HG02642 (cell line): ENCODE data around the gene SOX13.

Experiments
- ATAC-seq: cut with Tn5 transposase; IDR thresholded peaks from one replicate; pipeline ENCODE4 v1.9.1; 2021; ENCODE audit warnings: mild to moderate bottlenecking; ENCODE audit not compliant: unreplicated experiment, poor library complexity

SOX13 gene

DNA sequence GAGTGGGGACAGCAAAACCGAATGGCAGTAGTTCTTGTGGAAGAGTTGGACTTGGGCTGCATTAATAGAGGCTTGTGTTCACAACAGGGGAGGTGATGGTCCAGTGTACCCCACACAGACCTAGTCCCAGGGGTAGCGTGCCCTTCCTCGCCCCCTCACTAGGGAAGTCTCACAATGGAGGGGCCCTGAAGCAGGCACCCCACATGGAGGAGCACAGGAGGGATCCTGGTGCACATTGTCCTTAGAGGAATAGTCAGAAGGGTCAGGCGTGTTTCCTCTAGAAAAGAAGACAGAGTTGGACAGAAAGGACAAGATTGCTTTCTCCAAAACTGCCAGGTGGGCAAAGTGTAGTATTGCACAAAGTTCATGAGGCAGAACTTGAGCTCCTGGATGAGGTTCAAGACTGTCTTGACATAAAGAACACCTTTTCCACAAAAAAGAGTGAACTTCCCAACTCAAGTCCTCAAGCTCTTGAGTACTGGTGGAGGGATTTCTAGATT lies 55.6 kb downstream of the SOX13 start:
- no peak for ATAC-seq

DNA sequence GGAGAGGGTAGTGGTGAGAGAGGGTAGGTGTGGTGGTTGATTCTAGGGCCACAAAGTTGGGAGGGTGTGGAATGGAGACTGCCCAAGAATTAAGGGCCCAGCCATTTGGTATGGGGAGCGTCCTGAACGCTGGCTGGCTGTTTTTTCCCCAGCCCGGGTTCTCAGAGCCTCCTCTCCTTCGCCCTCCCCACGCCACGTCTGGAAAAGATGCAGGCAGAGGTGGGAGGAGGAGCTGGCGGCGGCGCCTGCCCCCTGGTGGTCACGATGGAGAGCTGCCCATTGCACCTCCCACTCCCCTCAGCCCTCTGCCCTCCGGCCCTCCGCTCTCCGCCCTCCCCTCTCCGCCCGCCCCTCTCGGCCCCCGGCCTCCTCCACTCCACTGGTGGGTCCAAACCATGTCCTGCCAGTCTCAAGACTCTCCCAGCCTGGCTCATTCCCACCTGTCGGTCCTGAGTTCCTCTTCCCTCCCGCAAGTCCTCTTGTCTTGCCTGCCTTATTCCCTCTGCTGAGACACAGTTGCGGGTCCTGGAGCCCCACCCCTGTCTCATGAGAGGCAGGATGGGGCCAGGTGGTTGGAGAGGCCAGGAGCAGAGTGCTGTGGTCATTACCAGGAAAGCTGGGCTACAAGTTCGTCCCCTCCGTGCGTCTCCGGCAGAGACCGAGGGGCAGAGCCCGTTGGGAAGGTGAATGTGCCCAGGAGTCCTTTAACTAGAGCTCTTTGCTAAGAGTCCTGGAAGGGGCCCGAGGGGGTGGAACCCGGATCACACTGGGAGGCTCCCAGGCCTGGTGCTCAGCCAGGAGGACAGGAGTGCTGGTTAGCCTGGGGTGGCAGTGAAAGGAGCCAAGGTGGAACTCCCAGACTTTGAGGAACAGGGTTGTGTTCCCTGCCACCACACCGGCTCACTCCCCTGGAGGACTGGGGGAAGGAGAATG lies 56.3 kb downstream of the SOX13 start:
- ATAC-seq, result peak; percentile 64

DNA sequence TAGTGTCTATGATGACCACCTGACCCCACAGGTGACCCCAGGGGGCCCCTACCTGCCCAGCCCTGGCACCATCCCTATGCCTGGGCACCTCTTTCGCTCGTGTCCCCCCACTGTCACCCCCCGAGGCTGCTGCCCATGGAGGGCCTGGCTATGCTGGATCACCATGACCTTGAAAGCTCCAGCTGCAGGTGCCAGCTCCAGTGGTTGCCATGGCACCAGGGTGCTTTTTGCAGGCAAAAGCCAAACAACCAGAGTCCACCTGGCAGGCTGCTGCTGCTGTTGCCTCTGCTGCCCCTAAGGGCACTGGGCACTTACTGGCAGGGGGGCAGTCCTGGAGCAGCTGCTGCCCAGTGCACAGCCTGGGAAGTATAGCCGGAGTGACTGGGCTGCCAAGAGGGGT lies 57.3 kb downstream of the SOX13 start:
- no peak for ATAC-seq

DNA sequence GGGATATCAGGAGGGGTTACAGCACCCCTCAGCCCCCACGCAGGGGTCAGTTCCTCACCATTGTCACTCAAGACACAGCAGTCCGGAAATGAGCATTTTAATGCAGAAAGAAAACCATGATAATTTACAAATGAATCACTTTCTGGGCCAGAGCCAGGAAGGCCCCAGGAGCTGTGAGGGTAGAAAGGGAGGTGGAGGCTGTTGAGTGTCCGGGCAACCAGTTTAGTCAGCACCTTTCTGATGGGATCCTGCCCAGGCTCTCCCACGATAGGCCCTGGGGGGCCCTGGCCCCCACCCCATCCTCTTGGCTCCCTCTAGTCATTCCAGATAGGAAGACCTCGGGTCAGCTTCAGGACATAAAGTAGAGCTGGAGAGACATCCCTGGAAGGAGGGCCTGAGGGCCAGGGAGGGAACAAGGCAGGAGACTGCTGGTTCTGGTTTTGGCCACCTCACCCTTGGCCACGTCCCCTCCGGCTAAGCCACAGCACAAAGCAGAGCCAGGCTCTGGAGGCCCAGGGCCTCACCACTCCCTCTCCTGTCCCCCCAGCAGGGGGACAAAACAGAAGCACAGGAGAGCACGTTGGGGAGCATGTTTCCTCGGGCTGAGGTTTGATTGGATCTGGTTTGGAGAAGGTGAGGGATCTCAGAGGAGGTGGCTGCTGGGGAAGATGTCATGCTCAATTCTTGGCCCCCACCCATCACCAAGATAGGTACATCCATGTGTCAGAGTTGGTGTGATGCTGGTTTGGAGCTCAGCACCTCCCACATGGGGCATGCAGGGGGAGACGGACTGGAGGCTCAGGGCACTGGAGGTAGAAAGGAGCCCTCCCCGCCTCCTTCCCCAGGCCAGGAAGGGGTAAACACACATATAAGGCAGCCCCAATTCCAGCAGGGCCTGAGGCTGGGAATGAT lies 58.3 kb downstream of the SOX13 start:
- no peak for ATAC-seq

DNA sequence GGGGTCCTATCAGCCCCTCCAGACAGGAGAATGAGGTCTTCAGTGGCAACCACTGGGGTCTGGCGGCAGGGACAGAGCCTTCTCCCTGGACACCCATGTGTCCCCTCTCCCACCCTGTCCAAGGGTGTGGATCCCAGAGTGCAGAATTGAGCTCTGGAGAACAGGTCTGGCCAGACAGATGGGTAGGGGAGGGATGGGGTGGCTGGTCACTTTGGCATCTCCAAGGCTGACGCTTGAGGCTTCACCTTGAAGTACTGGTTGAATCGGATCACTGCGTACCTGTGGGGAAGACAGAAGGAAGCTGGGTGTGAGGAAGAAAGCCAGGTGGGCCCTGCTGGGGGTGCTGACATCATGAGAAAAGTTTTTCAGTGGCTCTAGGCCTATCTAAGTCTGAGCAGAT lies 59.1 kb downstream of the SOX13 start:
- ATAC-seq, result no peak

DNA sequence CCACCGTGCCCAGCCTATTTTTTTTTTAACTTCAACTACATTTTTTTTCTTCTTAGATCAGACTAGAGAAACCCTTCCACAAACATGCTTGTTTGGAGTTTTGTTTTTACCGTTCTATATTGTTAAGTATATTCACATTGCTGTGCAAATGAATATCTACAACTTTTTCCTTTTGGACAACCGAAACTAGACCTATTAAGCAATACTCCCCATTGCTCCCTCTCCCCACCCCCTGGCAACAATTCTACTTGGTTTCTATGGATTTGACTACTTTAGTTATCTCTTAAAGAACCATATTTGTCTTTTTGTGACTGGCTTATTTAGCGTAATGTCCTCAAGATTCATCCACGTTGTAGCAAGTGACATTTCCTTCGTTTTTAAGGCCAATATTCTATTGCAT lies 59.8 kb downstream of the SOX13 start:
- no peak for ATAC-seq

DNA sequence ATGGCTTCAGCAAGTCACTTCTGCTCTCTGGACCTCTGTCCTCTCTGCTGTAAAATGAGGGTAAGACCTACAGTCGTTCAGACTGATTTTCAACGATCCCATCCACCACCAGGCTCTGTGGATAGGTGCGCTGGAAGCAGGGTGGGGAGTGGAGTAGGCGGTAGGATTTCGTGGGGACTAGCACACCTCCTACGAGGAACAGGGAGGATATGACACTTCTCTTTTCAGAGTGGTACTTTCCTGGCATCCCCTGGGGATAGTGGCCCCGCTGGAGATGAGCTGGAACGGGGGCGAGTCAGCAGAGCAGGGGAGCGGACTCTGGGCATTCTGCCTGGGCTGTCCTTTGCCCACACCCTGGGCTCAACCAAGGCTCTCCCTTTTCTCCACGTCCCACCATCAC lies 61.2 kb downstream of the SOX13 start:
- ATAC-seq, result no peak

DNA sequence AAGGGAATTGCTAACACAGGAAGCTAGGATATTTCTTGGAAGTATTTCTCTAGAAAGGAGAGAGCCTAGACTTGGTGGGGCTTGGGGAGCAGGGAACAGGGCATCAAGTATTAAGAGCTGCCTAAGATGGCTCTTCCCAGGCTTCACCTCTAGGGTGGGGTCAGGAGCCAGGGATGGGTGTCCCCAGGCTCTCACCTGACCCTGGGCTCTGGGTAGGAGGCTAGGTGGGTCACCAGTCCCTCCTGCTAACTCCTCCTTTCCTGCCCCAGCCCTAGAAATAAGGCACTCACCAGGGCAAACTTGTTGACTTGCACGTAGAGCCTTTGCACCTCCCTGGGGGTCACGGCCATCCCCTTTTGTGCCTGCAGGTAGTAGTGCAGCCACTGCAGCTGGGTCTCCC lies 63.9 kb downstream of the SOX13 start:
- no peak for ATAC-seq

DNA sequence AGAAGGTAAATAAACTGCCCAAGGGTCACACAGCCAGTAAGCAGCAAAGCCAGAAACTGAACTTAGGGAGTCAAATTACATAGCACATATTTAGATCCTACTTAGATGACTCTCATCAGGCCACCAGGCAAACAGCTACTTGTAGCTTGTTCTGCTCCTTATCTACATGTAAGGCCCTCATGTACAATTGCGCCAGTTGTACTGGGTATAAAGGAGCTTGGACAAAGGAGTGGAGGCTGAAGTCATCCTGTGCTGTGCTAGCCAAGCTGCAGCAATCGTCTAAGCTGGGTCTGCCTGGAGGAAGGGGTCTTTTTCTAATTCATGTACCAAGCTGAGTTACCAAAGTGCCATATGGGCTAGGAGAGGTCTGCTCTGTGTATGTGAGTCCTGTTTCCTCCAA lies 66.2 kb downstream of the SOX13 start:
- ATAC-seq, result no peak

DNA sequence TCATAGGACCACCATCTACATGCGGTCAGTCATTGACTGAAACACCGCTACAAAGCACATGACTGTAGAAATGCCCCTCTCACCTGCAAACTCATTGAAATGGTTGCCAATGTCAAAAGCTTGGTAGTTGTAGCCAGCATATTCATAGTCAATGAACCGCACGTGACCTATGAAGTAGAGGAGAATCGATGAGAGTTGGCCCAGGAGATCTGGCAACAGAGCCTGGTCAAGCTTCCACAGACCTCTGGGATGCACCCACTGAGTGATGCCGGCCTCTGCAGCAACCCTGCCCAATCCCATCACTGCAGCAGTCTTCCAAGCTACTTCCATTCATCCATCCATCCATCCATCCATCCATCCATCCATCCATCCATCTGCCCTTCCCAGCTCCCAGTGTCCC lies 67.0 kb downstream of the SOX13 start:
- no peak for ATAC-seq

DNA sequence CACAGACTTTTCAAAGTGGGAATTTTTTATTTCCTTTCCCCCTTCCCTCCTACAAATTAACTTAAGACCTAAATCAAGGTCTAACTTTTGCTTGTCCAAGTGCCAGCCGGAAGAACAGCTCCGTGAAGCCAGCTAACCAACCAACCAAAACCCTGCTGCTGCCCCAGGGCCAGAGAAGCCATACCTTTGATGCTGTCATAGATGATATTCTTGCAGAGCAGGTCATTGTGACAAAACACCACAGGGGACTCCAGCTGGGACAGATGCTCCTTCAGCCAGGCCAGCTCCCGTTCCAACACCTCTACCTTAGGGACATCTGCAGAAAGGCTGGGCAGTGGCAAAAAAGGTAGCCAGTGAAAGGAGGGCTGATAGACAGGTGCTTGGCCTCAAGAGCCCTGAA lies 68.2 kb downstream of the SOX13 start:
- ATAC-seq, result no peak

DNA sequence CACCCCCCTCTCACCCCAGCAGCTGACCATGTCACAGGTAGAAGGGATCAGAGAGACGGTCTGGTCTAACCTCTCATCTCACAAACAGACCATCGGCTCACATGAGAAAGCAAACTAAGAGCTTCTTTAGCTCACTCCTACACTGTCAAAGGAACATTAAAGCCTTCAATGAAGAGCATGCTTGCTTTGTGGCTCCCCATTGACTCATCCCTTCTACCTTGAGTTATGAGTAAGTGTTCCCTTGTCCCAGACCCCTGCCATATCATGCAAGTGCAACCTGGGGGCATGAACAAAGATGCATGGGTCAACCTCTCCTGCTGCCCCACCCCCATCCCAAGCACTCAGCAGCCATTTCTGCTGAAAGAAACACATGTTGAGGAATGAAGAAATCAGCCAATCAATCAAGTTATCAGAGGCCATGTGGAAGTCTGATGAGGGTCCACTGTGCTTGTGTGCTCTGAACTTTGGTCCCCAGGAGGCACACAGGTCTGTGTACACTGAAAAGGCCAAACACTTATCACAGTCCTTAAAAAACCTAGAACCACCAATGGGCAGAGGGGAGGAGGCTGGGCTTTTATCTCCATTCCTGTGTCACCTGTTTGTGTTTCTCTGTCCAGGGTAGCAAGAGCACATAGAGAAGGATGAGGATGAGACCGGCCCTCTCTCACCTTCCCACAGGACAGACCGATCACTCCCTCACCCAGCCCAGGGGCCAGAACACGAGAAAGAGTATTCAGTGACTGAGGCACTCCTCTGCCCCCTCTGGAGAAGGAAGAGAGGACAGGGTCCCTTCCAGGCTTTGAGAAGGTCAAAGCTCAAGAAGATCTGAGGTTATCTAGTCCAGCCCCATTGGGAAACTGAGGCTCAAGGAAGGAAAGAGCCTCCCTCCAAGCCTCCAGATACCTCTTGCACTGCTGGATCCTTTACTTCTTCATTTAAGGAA lies 69.4 kb downstream of the SOX13 start:
- ATAC-seq, result no peak

DNA sequence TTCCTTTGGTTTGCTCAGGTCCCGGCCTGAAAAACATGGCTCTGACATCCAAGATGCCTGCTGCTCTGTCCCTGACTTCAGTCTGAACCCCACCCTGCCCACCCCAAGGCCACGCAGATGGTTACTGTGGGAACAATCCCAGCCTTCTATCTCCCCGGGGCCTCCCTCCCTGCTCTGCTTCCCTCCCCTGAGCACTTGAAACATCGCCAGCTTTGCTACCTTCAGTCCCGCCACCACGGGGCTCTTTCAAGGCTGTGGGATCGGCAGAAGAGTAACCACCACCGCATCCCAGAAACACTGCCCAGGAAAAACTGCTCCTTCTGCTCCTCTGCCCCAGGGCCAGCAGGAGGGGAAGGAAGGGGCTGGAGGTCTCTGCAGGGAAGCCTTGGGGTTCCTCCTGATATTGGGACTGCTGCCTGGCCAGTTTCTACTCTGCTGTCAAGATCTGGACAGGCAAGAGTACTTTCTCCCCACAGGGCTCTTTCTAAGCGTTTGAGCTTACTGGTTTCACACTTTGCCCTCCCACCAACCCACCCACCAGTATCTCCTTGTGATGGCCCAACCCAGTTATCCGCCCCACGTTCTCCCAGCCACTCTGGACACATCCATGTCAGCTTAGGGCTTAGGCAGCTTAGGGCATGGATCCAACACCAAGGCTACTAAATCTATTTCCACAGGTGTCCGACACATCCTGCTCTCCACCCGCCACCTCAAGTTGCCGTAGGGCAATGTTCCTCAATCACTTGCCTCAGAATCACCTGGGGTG lies 70.5 kb downstream of the SOX13 start:
- no peak for ATAC-seq

DNA sequence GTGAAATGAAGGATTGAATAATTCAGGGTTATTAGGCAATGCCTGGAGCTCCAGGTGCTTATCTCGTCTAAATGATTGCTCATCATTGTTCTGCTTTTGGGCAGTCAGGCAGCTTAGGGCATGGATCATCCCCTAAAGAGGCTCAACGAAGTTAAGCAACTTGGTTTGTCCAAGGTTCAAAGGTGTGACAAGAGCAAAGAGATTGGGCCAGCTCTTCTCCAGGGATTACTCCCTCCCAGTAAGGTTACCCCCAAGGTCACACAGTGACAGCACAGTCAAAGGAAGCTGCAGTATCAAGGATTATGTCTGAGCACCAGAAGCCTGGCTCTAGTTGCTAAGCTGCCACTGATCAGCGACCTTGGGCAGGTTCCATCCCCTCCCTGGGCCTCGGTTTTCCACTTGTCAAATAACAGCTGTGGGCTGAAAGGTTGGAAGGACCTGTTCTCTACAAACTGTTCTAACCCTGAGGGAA lies 72.2 kb downstream of the SOX13 start:
- ATAC-seq, result no peak

DNA sequence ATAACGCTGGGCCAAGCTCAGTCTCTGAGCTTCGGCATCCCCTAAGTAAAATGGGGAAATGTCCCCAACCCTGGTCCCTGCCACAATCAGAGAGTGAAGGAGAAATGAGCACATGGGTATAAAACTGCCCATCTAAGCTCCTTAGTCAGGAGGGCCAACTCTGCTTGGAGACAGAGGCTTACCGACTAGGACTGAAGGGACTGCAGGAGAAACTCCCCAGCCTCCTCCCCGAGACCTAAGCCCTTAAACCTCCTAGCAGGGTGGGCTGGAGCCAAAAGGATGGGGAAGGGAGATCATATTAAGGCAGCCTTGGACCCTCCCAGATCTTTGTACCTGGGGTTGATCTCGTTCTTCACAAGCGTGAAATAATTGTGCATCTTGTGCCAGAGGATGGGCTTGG lies 73.4 kb downstream of the SOX13 start:
- no peak for ATAC-seq

DNA sequence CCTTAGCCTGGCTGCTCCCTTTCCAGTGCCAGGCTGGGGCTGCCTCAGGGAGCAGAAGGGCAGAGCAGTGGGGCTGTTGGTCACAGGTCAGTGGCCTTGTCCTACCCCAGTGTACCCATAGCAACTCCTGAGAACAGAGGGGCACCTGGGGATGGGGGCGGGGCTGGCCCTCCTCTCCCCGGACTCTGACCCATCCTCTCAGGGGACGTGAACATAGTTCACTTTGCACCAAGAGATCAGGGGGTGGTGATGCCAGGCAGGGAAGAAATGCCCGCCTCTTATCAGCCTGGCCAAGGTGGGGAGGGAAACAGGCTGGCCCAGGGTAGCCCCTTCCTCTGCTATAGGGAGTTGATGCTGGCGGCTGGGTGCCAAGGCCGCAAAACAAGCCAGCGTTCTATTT lies 74.0 kb downstream of the SOX13 start:
- ATAC-seq, result no peak

DNA sequence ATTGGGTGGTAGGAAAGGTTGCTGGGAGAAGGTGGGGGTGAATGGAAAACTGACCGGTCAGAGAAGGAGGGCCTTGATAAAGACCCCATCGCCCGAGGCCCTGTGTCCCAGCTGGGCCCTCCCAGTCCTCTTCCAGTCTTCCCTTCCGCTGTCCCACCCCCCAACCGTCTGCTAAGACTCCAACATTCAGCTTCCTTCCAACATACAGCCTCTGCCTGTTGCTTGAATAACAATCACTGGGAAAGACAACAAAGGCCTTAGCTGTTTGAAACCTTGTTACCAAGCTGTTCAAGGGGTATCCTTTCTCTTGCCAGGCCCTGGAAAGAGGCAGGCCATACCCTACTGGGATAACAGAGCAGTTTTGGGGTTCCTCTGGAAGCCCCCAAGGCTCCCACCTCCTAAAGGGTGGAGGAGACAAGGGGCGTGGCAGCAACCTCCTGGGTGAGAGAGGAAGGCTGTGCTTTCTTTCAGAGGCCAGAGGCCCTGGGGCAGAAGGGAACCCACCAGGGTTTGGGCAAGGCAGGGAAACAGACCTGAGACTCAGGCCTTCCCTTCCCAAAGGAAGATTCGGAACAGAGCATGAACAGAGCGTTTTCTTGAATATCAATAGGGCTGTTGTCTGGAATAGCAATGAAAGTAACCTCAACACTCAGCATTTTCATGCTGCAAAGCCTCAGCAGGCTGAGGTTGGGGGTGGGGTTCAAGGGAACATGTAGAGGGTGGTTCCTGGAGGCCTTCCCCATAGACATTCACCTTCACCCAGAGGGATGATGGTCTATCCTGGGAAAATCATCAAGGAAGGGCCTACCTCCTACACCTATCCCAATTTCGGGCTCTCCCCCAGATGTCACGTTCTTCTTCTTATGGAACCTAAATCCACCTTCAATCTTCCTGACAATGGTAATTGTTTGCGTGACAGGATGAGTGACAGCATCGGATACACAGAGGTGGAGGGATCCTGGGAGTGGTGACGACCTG lies 74.8 kb downstream of the SOX13 start:
- no peak for ATAC-seq

DNA sequence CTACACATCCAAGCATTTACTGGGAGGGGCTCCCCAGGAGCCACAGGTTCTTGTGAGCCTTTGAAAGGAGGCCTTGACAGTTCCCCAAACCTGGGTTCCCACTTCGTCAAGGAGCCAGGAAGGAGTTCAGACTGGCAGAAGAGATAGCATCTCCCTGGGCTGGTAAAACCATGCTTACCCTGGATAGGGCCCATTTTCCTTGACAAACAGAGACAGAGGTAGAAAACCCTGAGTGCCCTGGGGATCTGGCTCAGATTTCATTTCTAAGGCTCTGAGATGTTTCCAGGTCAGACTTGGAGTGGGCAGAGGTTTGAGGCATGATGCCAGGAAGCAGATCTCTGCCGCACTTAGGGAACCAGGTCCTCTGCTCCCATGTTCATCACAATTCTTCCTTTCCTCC lies 76.2 kb downstream of the SOX13 start:
- ATAC-seq, result no peak
